Sigmoid colon (tissue), 3 donors: Measurements from ENCODE around the gene LDLRAD4.

ENCODE experiments used
- POLR2A ChIP-seq, 2 donors: fragments of 450-650 bp; IDR thresholded peaks; one replicate each; pipeline ENCODE4 v1.6.1; 2016; ENCODE audit warnings: antibody characterized with exemption in 2 of 2, mild to moderate bottlenecking in 2 of 2, moderate library complexity in 2 of 2
- TF ChIP-seq, protein P1 (sequence below), 4 experiments: fragments of 450-650 bp in 3 of 4; fragments of 200-600 bp in 1 of 4; IDR thresholded peaks; one replicate each; pipeline ENCODE4 v1.5.1; 2016 to 2019; ENCODE audit warnings: antibody characterized with exemption in 4 of 4, mild to moderate bottlenecking in 3 of 4, moderate library complexity in 2 of 4

DNA sequence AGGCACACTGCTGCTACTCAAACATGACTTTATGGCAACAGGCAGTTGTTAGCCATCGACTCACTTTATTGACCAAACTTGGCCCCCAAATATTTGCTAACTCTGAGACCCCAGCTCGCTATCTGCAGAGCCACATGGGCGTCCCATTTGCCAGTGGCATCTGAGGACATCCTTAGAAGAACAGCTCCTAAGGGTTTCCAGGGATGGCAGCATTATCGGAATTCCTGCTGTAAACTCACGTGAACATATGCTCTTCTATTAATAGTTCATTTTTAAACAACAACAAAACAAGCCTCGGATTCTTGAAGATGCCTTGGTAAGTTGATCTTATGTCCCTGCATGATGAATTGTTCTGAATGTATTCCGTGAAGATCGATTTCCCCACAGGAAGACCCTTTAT is 181.0 kb downstream of the LDLRAD4 start:
- TF ChIP-seq, protein P1, sequence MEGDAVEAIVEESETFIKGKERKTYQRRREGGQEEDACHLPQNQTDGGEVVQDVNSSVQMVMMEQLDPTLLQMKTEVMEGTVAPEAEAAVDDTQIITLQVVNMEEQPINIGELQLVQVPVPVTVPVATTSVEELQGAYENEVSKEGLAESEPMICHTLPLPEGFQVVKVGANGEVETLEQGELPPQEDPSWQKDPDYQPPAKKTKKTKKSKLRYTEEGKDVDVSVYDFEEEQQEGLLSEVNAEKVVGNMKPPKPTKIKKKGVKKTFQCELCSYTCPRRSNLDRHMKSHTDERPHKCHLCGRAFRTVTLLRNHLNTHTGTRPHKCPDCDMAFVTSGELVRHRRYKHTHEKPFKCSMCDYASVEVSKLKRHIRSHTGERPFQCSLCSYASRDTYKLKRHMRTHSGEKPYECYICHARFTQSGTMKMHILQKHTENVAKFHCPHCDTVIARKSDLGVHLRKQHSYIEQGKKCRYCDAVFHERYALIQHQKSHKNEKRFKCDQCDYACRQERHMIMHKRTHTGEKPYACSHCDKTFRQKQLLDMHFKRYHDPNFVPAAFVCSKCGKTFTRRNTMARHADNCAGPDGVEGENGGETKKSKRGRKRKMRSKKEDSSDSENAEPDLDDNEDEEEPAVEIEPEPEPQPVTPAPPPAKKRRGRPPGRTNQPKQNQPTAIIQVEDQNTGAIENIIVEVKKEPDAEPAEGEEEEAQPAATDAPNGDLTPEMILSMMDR (IDR thresholded peaks at IDR 0.05) = no peak
- TF ChIP-seq POLR2A (IDR thresholded peaks at IDR 0.05) = no peak
